IPS-NIHi7 (cell line): Measurements from ENCODE around the gene NPIPB4.
"Not testable (repeated sequence)": the region's sequence is repeated elsewhere in the genome, so short reads cannot be mapped to it uniquely, and the experiment has no call there.

Experiments
- DNase-seq: peaks from one replicate; pipeline ENCODE4 v3.0.0; 2012; ENCODE audit warnings: mixed read lengths; ENCODE audit errors: extremely low spot score

The NPIPB4 gene

DNA sequence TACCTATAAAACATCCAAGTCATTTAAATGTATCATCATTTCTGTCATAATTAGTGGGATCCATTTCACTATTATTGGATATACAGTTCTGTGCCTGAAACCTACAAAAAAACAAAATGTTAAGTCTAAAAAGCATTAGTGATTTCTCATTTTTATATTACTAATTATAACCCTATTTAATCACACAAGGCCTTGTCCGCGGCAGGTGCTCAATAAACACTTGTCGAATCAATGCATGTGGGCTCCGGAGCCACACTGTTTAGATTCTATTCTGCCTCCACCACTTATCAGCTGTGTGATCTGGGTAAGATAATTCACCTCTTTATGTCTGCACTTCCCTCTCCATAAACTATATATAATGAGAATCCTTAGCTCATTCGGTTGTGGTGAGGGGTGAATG, at the start of gene NPIPB4:
NPIPB4 (minus strand) TSS at position 101 of the 400 bp plus-strand sequence. CDS start 378 bp downstream, outside the sequence.
- DNase-seq: not testable (repeated sequence)

- not testable (repeated sequence) for DNase-seq
Observed at GRCh38 chr16:21898998-21899397, 41.4 kb upstream of the NPIPB4 start.

DNA sequence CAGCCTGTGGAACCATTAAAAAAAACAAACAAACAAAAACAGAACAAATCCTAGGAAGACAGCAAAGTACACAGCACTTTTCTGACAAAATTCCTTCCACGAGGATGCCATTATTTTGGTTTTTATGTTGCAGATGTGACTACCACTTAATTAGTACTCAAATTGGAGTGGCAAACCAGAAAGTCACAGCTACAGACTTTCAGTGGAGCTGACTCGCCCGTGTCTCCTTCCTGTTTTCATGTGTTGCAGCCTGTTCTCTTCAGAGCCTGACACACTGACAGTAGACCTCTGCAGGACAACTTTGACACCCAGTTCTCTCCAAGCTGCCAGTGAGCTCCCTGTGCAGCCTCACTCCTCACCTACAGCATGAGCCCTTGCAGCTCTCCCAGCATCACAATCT, 24.4 kb upstream of the NPIPB4 start:
- not testable (repeated sequence) for DNase-seq

- DNase-seq: not testable (repeated sequence)
Observed at GRCh38 chr16:21837186-21837585, 20.4 kb downstream of the NPIPB4 start.

- DNase-seq: not testable (repeated sequence)
Observed at GRCh38 chr16:21836334-21836733, 21.2 kb downstream of the NPIPB4 start.

GRCh38 chr16:21835747-21836146, 21.8 kb downstream of the NPIPB4 start:
- not testable (repeated sequence) for DNase-seq

- not testable (repeated sequence) for DNase-seq
Observed at GRCh38 chr16:21834211-21834610, 23.3 kb downstream of the NPIPB4 start.

DNA sequence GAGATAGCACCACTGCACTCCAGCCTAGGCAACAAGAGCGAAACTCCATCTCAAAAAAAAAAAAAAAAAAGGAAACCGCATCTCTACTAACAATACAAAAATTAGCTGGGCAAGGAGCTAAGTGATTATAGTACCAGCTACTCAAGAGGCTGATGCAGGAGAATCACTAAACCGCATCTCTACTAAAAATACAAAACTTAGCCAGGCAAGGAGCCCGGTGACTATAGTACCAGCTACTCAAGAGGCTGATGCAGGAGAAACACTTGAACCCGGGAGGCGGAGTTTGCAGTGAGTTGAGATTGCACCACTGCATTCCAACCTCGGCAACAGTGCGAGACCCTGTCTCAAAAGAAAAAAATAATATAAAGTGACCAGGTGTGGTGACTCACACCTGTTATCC, 27.6 kb downstream of the NPIPB4 start:
- DNase-seq: not testable (repeated sequence)

DNA sequence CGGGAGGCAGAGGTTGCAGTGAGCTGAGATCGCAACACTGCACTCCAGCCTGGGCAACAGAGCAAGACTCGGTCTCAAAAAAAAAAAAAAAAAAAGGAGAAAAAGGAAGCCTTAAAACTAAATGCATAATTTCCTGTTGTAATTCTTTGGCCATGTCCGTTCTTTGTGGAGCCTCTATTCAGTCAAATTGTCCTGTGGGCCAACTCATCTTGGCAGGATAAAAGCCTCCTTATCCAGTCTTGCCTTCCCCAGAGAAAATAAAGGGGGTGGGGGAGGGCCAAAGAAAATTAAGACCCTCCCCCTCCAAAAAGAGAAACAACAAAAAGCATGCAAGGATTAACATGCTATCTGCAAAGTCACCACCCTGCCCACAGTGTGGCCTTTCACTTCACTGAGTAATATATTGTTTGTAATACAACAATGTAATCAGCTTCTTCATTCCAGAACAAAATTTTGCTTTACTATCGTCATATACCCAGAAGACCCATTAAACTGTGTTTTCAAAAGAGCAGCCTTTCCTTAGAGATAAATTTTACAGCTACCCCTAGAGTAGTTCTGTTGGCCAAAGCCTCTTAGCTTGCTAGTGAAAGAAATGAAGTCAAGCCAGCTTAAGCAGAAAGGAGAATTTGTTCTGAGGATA, 31.4 kb downstream of the NPIPB4 start:
- not testable (repeated sequence) for DNase-seq

- not testable (repeated sequence) for DNase-seq
Observed at GRCh38 chr16:21825526-21825925, 32.0 kb downstream of the NPIPB4 start.

- not testable (repeated sequence) for DNase-seq
Observed at GRCh38 chr16:21823258-21823657, 34.3 kb downstream of the NPIPB4 start.

DNA sequence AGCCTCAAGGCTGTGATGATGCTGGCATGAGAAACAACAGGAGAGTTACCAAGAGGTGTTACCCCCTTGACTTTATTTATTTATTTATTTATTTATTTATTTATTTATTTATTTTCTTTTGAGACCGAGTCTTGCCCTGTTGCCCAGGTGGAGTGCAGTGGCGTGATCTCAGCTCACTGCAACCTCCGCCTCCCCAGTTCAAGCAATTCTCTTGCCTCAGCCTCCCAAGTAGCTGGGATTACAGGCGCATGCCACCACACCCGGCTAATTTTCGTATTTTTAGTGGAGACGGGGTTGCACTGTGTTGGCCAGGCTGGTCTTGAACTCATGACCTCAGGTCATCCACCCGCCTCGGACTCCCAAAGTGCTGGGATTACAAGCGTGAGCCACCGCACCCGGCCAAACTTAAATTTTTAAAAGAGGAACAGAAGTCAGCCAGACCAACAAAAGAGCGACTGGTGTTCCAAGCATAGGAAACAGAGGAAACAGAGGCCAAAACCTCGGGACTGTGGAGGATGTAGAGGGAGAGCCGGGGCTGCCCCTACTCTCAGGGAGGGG, 36.6 kb downstream of the NPIPB4 start:
- not testable (repeated sequence) for DNase-seq

DNA sequence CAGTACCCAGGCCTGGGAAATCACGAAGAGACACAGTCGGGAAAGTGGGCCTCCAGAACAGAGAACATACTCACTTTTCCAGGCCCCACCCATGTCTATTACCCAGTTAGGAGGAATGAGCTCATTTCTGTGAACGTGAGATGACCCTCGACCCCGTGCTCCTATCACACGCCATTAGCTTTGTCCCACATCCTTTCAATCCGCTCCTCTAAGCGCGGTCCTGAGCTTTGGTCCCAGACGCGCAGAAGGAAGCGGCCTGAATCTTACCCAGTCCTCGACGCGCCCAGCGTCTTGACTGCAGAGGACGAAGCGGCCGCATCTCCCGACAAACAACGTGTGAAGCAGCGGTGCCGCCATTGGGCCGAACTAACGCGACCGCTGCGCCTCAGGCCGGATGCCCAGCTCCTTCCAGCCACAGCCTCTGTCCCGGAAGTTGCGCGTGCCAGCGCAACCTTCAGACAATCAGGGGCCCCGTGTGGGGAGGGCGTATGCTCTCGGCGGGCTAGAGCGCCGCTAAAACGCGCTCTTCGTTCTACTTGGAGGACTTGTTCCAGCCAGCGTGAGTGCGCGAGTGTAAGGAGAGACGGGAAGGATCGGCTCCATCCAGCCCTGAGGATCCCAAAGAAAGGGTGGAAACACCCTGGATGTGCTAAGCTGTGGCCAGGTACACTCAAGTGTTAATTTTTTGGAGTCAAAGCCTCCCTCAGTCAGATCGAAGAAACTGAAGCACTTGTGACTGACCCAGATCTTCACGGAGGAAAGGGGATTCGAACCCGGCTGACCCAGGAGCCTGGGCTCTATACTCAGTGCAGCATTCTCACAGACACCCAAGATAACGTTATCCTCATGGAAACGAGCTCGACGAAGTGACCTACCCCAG, 37.3 kb downstream of the NPIPB4 start:
- peak; percentile 53 for DNase-seq

- DNase-seq: not testable (repeated sequence)
Observed at GRCh38 chr16:21819617-21820016, 37.9 kb downstream of the NPIPB4 start.

GRCh38 chr16:21817012-21817411, 40.5 kb downstream of the NPIPB4 start:
- not testable (repeated sequence) for DNase-seq

- not testable (repeated sequence) for DNase-seq
Observed at GRCh38 chr16:21815694-21816093, 41.9 kb downstream of the NPIPB4 start.

GRCh38 chr16:21802375-21802663, 55.2 kb downstream of the NPIPB4 start:
- DNase-seq: not testable (repeated sequence)

GRCh38 chr16:21801538-21802374, 55.8 kb downstream of the NPIPB4 start:
- DNase-seq: not testable (repeated sequence)

GRCh38 chr16:21798601-21799000, 59.0 kb downstream of the NPIPB4 start:
- DNase-seq: not testable (repeated sequence)

- DNase-seq: not testable (repeated sequence)
Observed at GRCh38 chr16:21793310-21793709, 64.2 kb downstream of the NPIPB4 start.

GRCh38 chr16:21790506-21790905, 67.0 kb downstream of the NPIPB4 start:
- DNase-seq: not testable (repeated sequence)
